ENCODE results near the gene SLC28A2. TPM values are rescaled to one million over a fixed set of nuclear protein-coding genes. Genes with fewer than 3 reads are reported as not detected.
"Not testable (repeated sequence)": the region's sequence is repeated elsewhere in the genome, so short reads cannot be mapped to it uniquely, and the experiment has no call there.

The SLC28A2 gene
- total RNA-seq, 3 donors from 2014 or later: 1.2 to 3.5 (median 2.6) TPM

DNA sequence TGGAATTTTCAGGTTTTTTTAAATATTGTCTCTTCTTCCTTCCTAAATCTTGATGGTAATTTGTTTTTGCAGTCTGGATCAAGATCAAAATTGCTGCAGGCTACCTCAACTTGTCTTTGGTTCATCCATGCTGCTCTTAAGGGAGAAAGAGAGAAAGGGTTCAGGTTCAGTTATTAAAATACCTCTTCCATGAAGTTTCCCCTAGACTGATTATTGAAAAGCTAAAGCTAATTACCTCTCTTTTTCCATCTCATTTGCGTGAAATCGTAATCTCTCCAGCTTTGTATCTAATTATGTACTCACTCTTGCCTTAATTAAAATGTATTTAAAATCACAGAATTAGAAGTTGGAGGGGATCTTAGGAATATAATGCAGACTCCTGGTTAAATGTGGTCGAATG, 52.7 kb downstream of the SLC28A2 start:
- DNase-seq: no peak
- Histone ChIP-seq H3K9me3 (no peaks in the 10 kb centered on the region), H3K4me1 (ENCODE audit: low read depth) (no peaks in the 10 kb centered on the region), H3K36me3 (ENCODE audit: low read depth) (no peaks in the 10 kb centered on the region), H3K4me3 (no peak overlapping the region)
- ATAC-seq: no peak
- intact Hi-C loops (cut with DNase I, micrococcal nuclease): loop anchor here (5.0 to 10.0 kb wide), 3 partner anchors 90 to 153 kb away; no protein-coding TSS in a partner anchor
- TF ChIP-seq, protein P1, sequence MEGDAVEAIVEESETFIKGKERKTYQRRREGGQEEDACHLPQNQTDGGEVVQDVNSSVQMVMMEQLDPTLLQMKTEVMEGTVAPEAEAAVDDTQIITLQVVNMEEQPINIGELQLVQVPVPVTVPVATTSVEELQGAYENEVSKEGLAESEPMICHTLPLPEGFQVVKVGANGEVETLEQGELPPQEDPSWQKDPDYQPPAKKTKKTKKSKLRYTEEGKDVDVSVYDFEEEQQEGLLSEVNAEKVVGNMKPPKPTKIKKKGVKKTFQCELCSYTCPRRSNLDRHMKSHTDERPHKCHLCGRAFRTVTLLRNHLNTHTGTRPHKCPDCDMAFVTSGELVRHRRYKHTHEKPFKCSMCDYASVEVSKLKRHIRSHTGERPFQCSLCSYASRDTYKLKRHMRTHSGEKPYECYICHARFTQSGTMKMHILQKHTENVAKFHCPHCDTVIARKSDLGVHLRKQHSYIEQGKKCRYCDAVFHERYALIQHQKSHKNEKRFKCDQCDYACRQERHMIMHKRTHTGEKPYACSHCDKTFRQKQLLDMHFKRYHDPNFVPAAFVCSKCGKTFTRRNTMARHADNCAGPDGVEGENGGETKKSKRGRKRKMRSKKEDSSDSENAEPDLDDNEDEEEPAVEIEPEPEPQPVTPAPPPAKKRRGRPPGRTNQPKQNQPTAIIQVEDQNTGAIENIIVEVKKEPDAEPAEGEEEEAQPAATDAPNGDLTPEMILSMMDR (IDR thresholded peaks at IDR 0.05): no peak

DNA sequence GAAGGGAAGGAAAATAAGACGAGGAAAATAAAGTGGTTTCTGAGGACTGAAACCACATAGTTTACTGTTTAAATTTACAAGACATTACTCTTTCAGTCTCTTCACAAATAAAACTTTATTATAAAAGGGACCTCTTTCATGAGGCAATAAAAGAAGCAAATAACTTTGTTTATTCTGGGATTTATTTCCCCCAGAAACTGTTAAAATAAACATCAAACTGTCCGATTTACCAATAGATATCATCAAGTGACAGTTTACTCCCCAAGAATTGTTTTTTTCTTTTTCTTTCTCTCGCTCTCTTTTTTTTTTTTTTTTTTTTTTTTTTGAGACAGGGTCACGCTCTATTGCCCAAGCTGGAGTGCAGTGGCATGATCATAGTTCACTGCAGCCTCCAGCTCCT, 54.1 kb downstream of the SLC28A2 start:
- Histone ChIP-seq H3K36me3 (ENCODE audit: low read depth) (no peaks in the 10 kb centered on the region), H3K4me1 (ENCODE audit: low read depth) (no peaks in the 10 kb centered on the region), H3K4me3 (no peak overlapping the region), H3K9me3 (no peaks in the 10 kb centered on the region)
- no peak for ATAC-seq
- intact Hi-C loops (cut with DNase I, micrococcal nuclease): loop anchor here (5.0 to 10.0 kb wide), 3 partner anchors 89 to 151 kb away; no protein-coding TSS in a partner anchor
- DNase-seq: no peak
- TF ChIP-seq, protein P1 (IDR thresholded peaks at IDR 0.05): no peak

DNA sequence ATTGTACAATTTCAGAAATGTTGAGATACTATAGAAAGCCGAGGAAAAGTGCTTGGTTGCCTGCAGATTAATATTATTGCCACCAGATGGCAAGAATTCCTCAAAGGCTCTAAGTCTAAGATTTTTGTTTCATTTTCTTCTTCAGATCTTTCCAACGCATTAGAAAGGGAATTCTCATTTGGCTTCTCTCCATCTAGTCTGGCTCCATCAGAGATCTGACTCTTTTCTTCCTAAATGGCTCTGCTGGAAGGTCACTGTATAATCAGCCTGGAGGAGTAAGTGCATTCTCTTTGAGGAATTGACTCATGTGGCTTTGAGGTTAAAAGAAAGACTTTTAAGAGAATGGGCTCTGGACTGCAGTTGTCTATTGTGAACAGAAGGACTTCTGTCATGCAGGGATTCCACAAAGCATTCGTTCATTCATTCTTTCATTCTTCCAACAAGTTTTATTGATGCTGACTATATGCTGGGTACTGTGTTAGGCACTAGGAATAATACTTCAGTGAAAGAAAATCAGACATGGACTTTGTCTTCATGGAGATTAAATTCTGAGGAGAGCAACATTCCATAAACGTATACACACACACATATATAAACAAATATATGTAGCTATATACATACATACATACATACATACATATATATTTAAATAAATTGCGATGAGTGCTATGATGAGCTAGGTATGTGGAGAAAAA, 55.3 kb downstream of the SLC28A2 start:
- DNase-seq (peak in 1 of 3 donors; percentile 33), ATAC-seq (peak; percentile 76)
- H3K4me3 ChIP-seq: no peak overlapping the region
- H3K9me3 ChIP-seq: no peaks in the 10 kb centered on the region
- H3K36me3 ChIP-seq (ENCODE audit: low read depth): no peaks in the 10 kb centered on the region
- TF ChIP-seq, protein P1 (IDR thresholded peaks at IDR 0.05): peak; percentile 32
- intact Hi-C loops (cut with DNase I, micrococcal nuclease): loop anchor here (5.0 to 10.0 kb wide), 3 partner anchors 87 to 150 kb away; no protein-coding TSS in a partner anchor
- no peaks in the 10 kb centered on the region for H3K4me1 ChIP-seq (ENCODE audit: low read depth)

DNA sequence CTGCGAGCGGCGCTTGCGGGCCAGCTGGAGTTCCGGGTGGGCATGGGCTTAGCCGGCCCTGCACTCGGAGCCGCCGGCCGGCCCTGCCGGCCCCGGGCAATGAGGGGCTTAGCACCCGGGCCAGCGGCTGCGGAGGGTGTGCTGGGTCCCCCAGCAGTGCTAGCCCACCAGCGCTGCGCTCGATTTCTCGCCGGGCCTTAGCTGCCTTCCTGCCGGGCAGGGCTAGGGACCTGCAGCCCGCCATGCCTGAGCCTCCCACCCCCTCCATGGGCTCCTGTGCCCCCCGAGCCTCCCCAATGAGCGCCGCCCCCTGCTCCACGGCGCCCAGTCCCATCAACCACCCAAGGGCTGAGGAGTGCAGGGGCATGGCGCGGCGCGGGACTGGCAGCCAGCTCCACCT, 62.1 kb downstream of the SLC28A2 start:
- ATAC-seq; intact Hi-C loops (cut with DNase I, micrococcal nuclease); DNase-seq: not testable (repeated sequence)

DNA sequence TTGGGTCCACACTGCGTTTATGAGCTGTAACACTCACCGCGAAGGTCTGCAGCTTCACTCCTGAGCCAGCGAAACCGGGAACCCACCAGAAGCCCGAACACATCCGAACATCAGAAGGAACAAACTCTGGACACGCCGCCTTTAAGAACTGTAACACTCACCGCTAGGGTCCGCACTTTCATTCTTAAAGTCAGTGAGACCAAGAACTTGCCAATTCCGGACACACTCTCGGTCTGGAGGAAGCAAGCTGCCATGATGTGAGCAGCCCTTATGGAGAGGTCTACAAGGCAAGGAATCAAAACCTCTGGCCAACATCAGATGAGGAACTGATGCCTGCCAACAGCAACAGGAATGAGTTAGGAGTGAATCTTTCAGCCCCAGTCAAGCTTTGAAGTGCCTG, 62.9 kb downstream of the SLC28A2 start:
- TF ChIP-seq, protein P1 (IDR thresholded peaks at IDR 0.05): no peak
- DNase-seq (peak in 1 of 3 donors; percentile 53), ATAC-seq (no peak)
- Histone ChIP-seq H3K36me3 (ENCODE audit: low read depth) (no peaks in the 10 kb centered on the region), H3K4me1 (ENCODE audit: low read depth) (no peaks in the 10 kb centered on the region), H3K4me3 (no peak overlapping the region), H3K9me3 (no peaks in the 10 kb centered on the region)
- intact Hi-C loops (cut with DNase I, micrococcal nuclease): no loop called here

More for the DNA sequence above, 62.1 kb downstream of the SLC28A2 start:
- not testable (repeated sequence) for H3K4me1 ChIP-seq (ENCODE audit: low read depth); H3K36me3 ChIP-seq (ENCODE audit: low read depth); H3K4me3 ChIP-seq; H3K9me3 ChIP-seq

DNA sequence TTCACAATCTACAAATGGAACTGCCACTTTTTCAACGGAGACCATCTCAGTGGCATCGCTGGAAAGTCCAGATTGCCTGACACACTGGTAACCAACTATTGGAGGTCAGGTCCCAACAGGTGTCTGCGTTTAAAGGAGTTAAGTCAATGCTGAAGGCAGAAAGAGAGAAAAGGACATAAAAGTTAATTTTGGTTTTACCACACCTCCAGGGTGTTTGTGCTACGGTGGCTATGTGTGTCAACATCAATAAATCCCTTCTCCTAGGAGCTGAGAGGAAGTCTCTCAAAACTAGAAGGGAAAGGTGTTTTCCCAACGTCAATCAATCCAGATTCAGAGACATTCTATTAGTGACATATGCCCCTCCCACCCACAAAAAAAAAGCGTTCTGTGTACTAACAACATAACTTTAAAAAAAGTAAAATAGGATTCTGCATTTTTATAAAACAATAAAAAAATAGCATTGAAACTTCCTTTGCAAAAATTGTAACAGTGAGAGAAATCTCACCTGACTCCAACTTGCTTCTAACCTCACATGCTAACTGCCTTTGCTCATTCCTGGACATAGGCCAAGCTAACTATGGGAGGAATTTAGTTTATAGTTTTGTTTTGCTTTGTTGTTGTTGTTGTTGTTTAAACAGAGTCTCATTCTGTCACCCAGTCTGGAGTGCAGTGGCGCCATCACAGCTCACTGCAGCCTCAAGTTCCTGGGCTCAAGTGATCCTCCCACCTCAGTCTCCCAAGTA, 67.6 kb downstream of the SLC28A2 start:
- TF ChIP-seq, protein P1 (IDR thresholded peaks at IDR 0.05): no peak
- no peaks in the 10 kb centered on the region for H3K9me3 ChIP-seq
- peak; percentile 52 for ATAC-seq
- no peaks in the 10 kb centered on the region for H3K36me3 ChIP-seq (ENCODE audit: low read depth)
- no peak for DNase-seq
- no peaks in the 10 kb centered on the region for H3K4me1 ChIP-seq (ENCODE audit: low read depth)
- intact Hi-C loops (cut with DNase I, micrococcal nuclease): no loop called here
- no peak overlapping the region for H3K4me3 ChIP-seq

Data from mucosa of descending colon (tissue), 3 donors.